Endodermal cell (in vitro differentiated cells): ENCODE data around the gene KLHL9. TPM values are rescaled to one million over a fixed set of nuclear protein-coding genes. Genes with fewer than 3 reads are reported as not detected.

ENCODE experiments used
- DNase-seq: peaks from one replicate; pipeline ENCODE4 v3.0.0-alpha.2; 2017
- H3K27ac ChIP-seq: 2 replicates; pipeline ENCODE4 v1.5.1; 2013; ENCODE audit warnings: mild to moderate bottlenecking, low read depth, low read length, moderate library complexity
- H3K27me3 ChIP-seq: 2 replicates; pipeline ENCODE4 v1.6.1; 2013; ENCODE audit warnings: mild to moderate bottlenecking, low read length, moderate library complexity; ENCODE audit not compliant: insufficient read depth, control insufficient read depth, poor library complexity, severe bottlenecking
- H3K36me3 ChIP-seq: 2 replicates; pipeline ENCODE4 v1.7.0; 2013; ENCODE audit warnings: mild to moderate bottlenecking, low read length, moderate library complexity; ENCODE audit not compliant: control insufficient read depth, insufficient read depth
- H3K4me1 ChIP-seq: one replicate; pipeline ENCODE4 v1.7.0; 2013; ENCODE audit warnings: low read length; ENCODE audit not compliant: control insufficient read depth, insufficient read depth
- H3K4me3 ChIP-seq: 2 replicates; pipeline ENCODE4 v1.5.1; 2013; ENCODE audit warnings: mild to moderate bottlenecking, low read length, moderate library complexity
- H3K9ac ChIP-seq: 2 replicates; pipeline ENCODE4 v1.6.1; 2013; ENCODE audit warnings: mild to moderate bottlenecking, low read length, moderate library complexity; ENCODE audit not compliant: poor library complexity, severe bottlenecking; ENCODE audit errors: extremely low read depth
- H3K9me3 ChIP-seq: 2 replicates; pipeline ENCODE4 v1.6.1; 2013; ENCODE audit warnings: mild to moderate bottlenecking, low read length, moderate library complexity; ENCODE audit not compliant: control insufficient read depth
- H3K27ac Mint-ChIP-seq: 2 replicates; pipeline ENCODE4 v1.8.0; 2020; ENCODE audit warnings: mixed read lengths
- H3K27me3 Mint-ChIP-seq: 2 replicates; pipeline ENCODE4 v1.8.0; 2021; ENCODE audit warnings: mild to moderate bottlenecking, mixed read lengths; ENCODE audit not compliant: insufficient read depth
- H3K36me3 Mint-ChIP-seq: 2 replicates; pipeline ENCODE4 v1.8.0; 2020; ENCODE audit warnings: low read depth, mixed read lengths
- H3K4me1 Mint-ChIP-seq: 2 replicates; pipeline ENCODE4 v1.8.0; 2020; ENCODE audit warnings: mixed read lengths
- H3K4me3 Mint-ChIP-seq: 2 replicates; pipeline ENCODE4 v1.8.0; 2020; ENCODE audit warnings: mild to moderate bottlenecking, moderate library complexity, mixed read lengths
- H3K9me3 Mint-ChIP-seq: 2 replicates; pipeline ENCODE4 v1.8.0; 2020; ENCODE audit warnings: mild to moderate bottlenecking, mixed read lengths
- WGBS, 2 experiments: methylation state at CpG; one replicate each; pipeline versions ENCODE4 v1.1.5 to v1.1.7; 2013; ENCODE audit warnings: missing lambda C conversion rate in 2 of 2, mixed read lengths in 1 of 2; ENCODE audit not compliant: insufficient coverage in 1 of 2, insufficient read length in 1 of 2; 5-methylcytosine and 5-hydroxymethylcytosine counted together
- total RNA-seq, 2 donors: library from RNA; stranded (reverse); fragmentation: NEBNext Ultra II Directional in 1 of 2; extraction: Animal tissue kit (Norgen Biotek cat#: 25700) in 1 of 2; gene quantifications; 2 replicates in 1 of 2; 3 replicates in 1 of 2; pipeline ENCODE4 v1.2.1, GENCODE V29; 2021
- TF ChIP-seq, protein P1 (sequence below): fragments of 200-600 bp; sonication (generic); conservative IDR thresholded peaks from 2 replicates; pipeline ENCODE4 v1.5.0; 2021; ENCODE audit warnings: antibody characterized with exemption, mild to moderate bottlenecking

Gene KLHL9
- total RNA-seq, 2 donors from 2014 or later: 24.6 to 32.0 TPM

DNA sequence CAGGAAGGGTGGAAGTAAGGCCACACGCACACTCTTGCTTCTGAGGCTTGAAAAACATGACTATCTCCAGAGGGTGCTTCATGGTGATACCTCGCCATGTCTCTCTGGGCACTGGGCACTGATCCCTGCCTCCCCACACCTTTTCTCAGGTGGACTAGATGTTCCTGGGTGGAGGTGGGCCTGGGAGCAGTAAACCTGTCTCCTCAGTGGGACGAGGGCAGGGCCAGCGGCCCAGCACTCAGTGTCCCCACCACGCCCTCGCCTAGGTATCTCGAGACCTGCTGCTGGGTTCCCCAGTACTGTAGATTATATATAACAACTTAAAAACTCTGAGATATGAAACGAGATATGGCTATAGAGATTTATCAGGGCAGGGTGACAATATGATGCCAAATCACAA, 27.1 kb upstream of the KLHL9 start:
- H3K4me3 ChIP-seq: no peak overlapping the region
- no peaks in the 10 kb centered on the region for H3K9me3 ChIP-seq
- 97 to 100% methylated on average over 1 to 6 of the region's 8 CpGs for WGBS, 2 experiments
- no peak for DNase-seq
- Mint-ChIP-seq H3K27me3 (peaks cover 9% of the 10 kb centered on the region), H3K4me3 (no peak overlapping the region), H3K9me3 (no peaks in the 10 kb centered on the region), H3K36me3 (no peaks in the 10 kb centered on the region), H3K27ac (no peak overlapping the region), H3K4me1 (no peaks in the 10 kb centered on the region)
- TF ChIP-seq, protein P1, sequence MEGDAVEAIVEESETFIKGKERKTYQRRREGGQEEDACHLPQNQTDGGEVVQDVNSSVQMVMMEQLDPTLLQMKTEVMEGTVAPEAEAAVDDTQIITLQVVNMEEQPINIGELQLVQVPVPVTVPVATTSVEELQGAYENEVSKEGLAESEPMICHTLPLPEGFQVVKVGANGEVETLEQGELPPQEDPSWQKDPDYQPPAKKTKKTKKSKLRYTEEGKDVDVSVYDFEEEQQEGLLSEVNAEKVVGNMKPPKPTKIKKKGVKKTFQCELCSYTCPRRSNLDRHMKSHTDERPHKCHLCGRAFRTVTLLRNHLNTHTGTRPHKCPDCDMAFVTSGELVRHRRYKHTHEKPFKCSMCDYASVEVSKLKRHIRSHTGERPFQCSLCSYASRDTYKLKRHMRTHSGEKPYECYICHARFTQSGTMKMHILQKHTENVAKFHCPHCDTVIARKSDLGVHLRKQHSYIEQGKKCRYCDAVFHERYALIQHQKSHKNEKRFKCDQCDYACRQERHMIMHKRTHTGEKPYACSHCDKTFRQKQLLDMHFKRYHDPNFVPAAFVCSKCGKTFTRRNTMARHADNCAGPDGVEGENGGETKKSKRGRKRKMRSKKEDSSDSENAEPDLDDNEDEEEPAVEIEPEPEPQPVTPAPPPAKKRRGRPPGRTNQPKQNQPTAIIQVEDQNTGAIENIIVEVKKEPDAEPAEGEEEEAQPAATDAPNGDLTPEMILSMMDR: no peak
- H3K27me3 ChIP-seq: no peaks in the 10 kb centered on the region
- no peaks in the 10 kb centered on the region for H3K36me3 ChIP-seq
- no peak overlapping the region for H3K27ac ChIP-seq
- H3K4me1 ChIP-seq: no peaks in the 10 kb centered on the region
- H3K9ac ChIP-seq: no peak overlapping the region

DNA sequence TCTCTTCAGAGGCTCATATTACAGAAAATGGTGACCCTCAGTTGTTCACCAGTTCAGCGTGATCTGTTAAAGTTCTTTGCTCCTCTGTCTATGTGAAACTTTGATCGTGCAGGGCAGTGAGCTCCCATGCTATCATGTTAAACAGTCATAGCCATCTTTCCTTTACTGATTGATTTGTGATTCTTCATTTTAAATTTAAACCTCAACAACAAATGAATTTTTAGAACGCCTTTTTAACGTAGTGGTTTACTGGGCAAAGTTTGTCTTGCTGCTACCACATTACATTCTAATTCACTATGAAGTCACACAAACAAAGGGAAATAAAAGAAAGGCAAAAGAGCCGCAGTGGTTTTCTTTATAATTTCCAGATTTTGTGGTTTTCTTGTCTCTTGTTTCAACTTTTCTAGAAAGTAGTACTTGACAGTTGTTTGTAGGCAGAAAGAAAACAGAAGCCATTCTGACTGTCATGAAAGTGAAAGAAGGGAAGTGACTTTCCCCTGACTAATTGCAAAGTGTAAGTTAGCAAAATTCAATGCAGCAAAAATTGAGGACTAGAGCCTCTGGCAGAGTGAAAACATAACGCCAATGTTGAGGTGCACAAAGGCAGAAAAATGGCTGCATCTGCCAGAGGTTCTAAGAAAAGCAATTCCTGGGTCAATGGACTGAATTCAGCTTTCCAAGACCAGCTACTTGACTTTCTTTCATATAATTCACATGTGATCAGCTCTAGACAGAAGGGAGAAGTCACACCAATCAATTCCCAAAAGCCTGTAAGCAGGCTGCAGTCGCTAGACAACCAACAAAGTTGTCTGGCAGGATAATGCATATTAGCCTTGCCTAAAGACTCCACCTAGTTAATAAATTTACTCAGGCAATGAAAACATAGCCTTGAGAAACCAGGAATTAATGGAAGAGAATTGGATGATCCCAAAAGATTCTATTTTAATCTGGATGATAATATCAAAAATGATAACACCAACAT, 22.6 kb upstream of the KLHL9 start:
- H3K9ac ChIP-seq: no peak overlapping the region
- Mint-ChIP-seq H3K4me1 (no peaks in the 10 kb centered on the region), H3K9me3 (peaks cover 6% of the 10 kb centered on the region), H3K27ac (no peak overlapping the region), H3K27me3 (peaks cover 1% of the 10 kb centered on the region), H3K36me3 (no peaks in the 10 kb centered on the region), H3K4me3 (no peak overlapping the region)
- peak overlapping the region; percentile 47 for H3K27ac ChIP-seq
- H3K4me1 ChIP-seq: no peaks in the 10 kb centered on the region
- no peak overlapping the region for H3K4me3 ChIP-seq
- TF ChIP-seq, protein P1: no peak
- H3K27me3 ChIP-seq: no peaks in the 10 kb centered on the region
- DNase-seq: no peak
- no peaks in the 10 kb centered on the region for H3K9me3 ChIP-seq
- WGBS, 2 experiments: 90 to 91% methylated on average over 4 to 7 of the region's 7 CpGs
- H3K36me3 ChIP-seq: no peaks in the 10 kb centered on the region

DNA sequence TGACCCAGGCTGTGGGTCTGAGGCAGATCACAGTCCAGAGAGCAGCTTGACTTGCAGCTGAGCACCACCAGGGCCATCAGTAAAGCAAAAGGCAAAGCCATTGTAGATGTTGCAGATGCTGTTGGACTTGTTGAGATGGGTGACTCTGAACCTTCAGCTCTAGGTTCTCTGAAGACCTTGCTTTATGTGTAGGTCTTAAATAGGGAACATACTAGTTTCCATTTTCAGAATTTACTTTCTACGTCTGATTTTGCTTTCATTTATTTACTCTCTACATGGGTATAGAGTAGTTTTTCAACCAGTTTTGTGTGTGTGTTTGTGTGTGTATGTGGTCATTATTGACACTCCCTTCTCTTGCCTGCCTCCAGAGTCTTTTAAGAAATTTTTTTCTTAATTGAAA, 15.6 kb upstream of the KLHL9 start, which contains the start of gene IFNA6:
Gene IFNA6, minus strand, starts transcription at position 101 of the 400 bp plus-strand sequence. Its CDS starts 0 bp downstream, at position 101.
- Histone ChIP-seq H3K4me1 (no peaks in the 10 kb centered on the region), H3K9me3 (no peaks in the 10 kb centered on the region), H3K9ac (no peak within 1 kb of the TSS), H3K4me3 (no peak within 1 kb of the TSS), H3K36me3 (no peaks in the 10 kb centered on the region), H3K27ac (no peak within 1 kb of the TSS), H3K27me3 (peaks cover 11% of the 10 kb centered on the region)
- Mint-ChIP-seq H3K9me3 (peaks cover 6% of the 10 kb centered on the region), H3K4me3 (no peak within 1 kb of the TSS), H3K4me1 (no peaks in the 10 kb centered on the region), H3K36me3 (no peaks in the 10 kb centered on the region), H3K27me3 (peaks cover 16% of the 10 kb centered on the region), H3K27ac (no peak within 1 kb of the TSS)
- 100% methylated on average over 1 of the region's 1 CpG; no CpG with 5 or more reads in 1 of the 2 experiments for WGBS, 2 experiments
- DNase-seq: no peak
- TF ChIP-seq, protein P1: no peak
